HEK293 (cell line): ENCODE data around the gene WDTC1.
A peak's percentile ranks its signal among the peaks of the same experiment; 100 is the strongest.

Source experiments
- CTCF ChIA-PET: fragments of 350-600 bp; formaldehyde crosslinking; extraction: SDS; loops from one replicate; lab custom pipeline; 2021; ENCODE audit warnings: antibody characterized with exemption; lab: Yijun Ruan, JAX
- POLR2A ChIA-PET: fragments of 300-600 bp; formaldehyde crosslinking; extraction: SDS; loops from one replicate; lab custom pipeline; 2020; ENCODE audit warnings: antibody characterized with exemption, inconsistent platforms; lab: Yijun Ruan, JAX
- H3K27ac ChIP-seq: fragments of 200-500 bp; sonication (Bioruptor generic); 2 replicates; pipeline ENCODE4 v1.5.1; 2014; ENCODE audit warnings: low read depth, low read length, control low read depth, inconsistent platforms; ENCODE audit errors: extremely low read depth
- H3K36me3 ChIP-seq, 2 experiments: fragments of 200-500 bp in 1 of 2; sonication (Bioruptor generic) in 1 of 2; 1 replicate in 1 of 2; 2 replicates in 1 of 2; pipeline ENCODE4 v1.5.1; 2014 to 2017; ENCODE audit warnings: inconsistent platforms in 2 of 2, low read length in 2 of 2; ENCODE audit not compliant: control insufficient read depth in 2 of 2, insufficient read depth in 1 of 2
- H3K4me1 ChIP-seq: fragments of 200-500 bp; sonication (Bioruptor generic); 2 replicates; pipeline ENCODE4 v1.5.1; 2014; ENCODE audit warnings: mild to moderate bottlenecking, low read length, inconsistent platforms; ENCODE audit not compliant: control insufficient read depth, insufficient read depth
- H3K4me3 ChIP-seq: 2 replicates; pipeline ENCODE4 v1.5.1; 2011; ENCODE audit warnings: low read depth, mild to moderate bottlenecking, control low read depth, low read length, moderate library complexity
- H3K9me3 ChIP-seq: fragments of 200-500 bp; sonication (Bioruptor generic); 2 replicates; pipeline ENCODE4 v1.5.1; 2014; ENCODE audit warnings: low read depth, low read length, inconsistent platforms; ENCODE audit not compliant: control insufficient read depth, insufficient read depth
- GFI1B ChIP-seq: fragments of 450-650 bp; formaldehyde crosslinking; IDR thresholded peaks from 2 replicates; pipeline ENCODE4 v1.5.1; 2016; ENCODE audit warnings: missing biosample characterization, missing genetic modification characterization
- PRDM4 ChIP-seq: fragments of 450-650 bp; formaldehyde crosslinking; IDR thresholded peaks from 2 replicates; pipeline ENCODE4 v1.5.1; 2017; ENCODE audit warnings: missing biosample characterization, missing genetic modification characterization
- SP2 ChIP-seq: fragments of 450-650 bp; formaldehyde crosslinking; IDR thresholded peaks from 2 replicates; pipeline ENCODE4 v1.5.1; 2016; ENCODE audit warnings: missing biosample characterization, missing genetic modification characterization
- SP7 ChIP-seq: fragments of 450-650 bp; formaldehyde crosslinking; IDR thresholded peaks from 2 replicates; pipeline ENCODE4 v1.5.1; 2016; ENCODE audit warnings: missing biosample characterization, missing genetic modification characterization
- TRIM28 ChIP-seq: IDR thresholded peaks from 2 replicates; pipeline ENCODE4 v1.6.1; 2011; ENCODE audit warnings: low read length, control low read depth, borderline replicate concordance
- YY2 ChIP-seq: fragments of 450-650 bp; formaldehyde crosslinking; IDR thresholded peaks from 2 replicates; pipeline ENCODE4 v1.5.1; 2016; ENCODE audit warnings: missing biosample characterization, missing genetic modification characterization
- ZBTB1 ChIP-seq: fragments of 450-650 bp; formaldehyde crosslinking; IDR thresholded peaks from 2 replicates; pipeline ENCODE4 v1.5.1; 2016; ENCODE audit warnings: missing biosample characterization, missing genetic modification characterization
- ZBTB26 ChIP-seq: fragments of 450-650 bp; formaldehyde crosslinking; optimal IDR thresholded peaks from 2 replicates; pipeline ENCODE3; 2016; ENCODE audit warnings: missing biosample characterization, mild to moderate bottlenecking, missing genetic modification characterization
- ZBTB44 ChIP-seq: fragments of 450-650 bp; IDR thresholded peaks from 2 replicates; pipeline ENCODE4 v1.5.1; 2018; ENCODE audit warnings: missing biosample characterization, mild to moderate bottlenecking, missing genetic modification characterization
- ZIC2 ChIP-seq: fragments of 450-650 bp; formaldehyde crosslinking; IDR thresholded peaks from 2 replicates; pipeline ENCODE4 v1.5.1; 2016; ENCODE audit warnings: missing biosample characterization, missing genetic modification characterization
- ZNF140 ChIP-seq: fragments of 450-650 bp; formaldehyde crosslinking; IDR thresholded peaks from 2 replicates; pipeline ENCODE4 v1.5.1; 2016; ENCODE audit warnings: missing biosample characterization, missing genetic modification characterization
- ZNF184 ChIP-seq: fragments of 450-650 bp; IDR thresholded peaks from 2 replicates; pipeline ENCODE4 v1.5.1; 2018; ENCODE audit warnings: missing biosample characterization, mild to moderate bottlenecking, missing genetic modification characterization
- ZNF354C ChIP-seq: fragments of 450-650 bp; formaldehyde crosslinking; IDR thresholded peaks from 2 replicates; pipeline ENCODE4 v1.5.1; 2016; ENCODE audit warnings: missing biosample characterization, missing genetic modification characterization, low read depth, borderline replicate concordance
- ZNF398 ChIP-seq: fragments of 450-650 bp; formaldehyde crosslinking; IDR thresholded peaks from 2 replicates; pipeline ENCODE4 v1.5.1; 2017; ENCODE audit warnings: missing biosample characterization, missing genetic modification characterization
- ZNF501 ChIP-seq: fragments of 450-650 bp; formaldehyde crosslinking; IDR thresholded peaks from 2 replicates; pipeline ENCODE4 v1.5.1; 2016; ENCODE audit warnings: missing biosample characterization, missing genetic modification characterization
- ZNF518A ChIP-seq: fragments of 450-650 bp; formaldehyde crosslinking; conservative IDR thresholded peaks from 2 replicates; pipeline ENCODE4 v1.5.1; 2016; ENCODE audit warnings: low read depth, missing biosample characterization, missing genetic modification characterization
- ZNF548 ChIP-seq: fragments of 450-650 bp; formaldehyde crosslinking; IDR thresholded peaks from 2 replicates; pipeline ENCODE4 v1.5.1; 2016; ENCODE audit warnings: missing biosample characterization, missing genetic modification characterization
- ZNF677 ChIP-seq: fragments of 450-650 bp; IDR thresholded peaks from 2 replicates; pipeline ENCODE4 v1.5.0; 2018; ENCODE audit warnings: missing biosample characterization, mild to moderate bottlenecking, missing genetic modification characterization, moderate library complexity
- ZNF768 ChIP-seq: fragments of 450-650 bp; formaldehyde crosslinking; IDR thresholded peaks from 2 replicates; pipeline ENCODE4 v1.5.1; 2018; ENCODE audit warnings: missing biosample characterization, mild to moderate bottlenecking, missing genetic modification characterization
- ZSCAN30 ChIP-seq: fragments of 450-650 bp; IDR thresholded peaks from 2 replicates; pipeline ENCODE4 v1.5.1; 2018; ENCODE audit warnings: missing biosample characterization, mild to moderate bottlenecking, missing genetic modification characterization, moderate library complexity

Gene WDTC1

GRCh38 chr1:27301582-27302199 lies 67.3 kb downstream of the WDTC1 start:
- H3K9me3 ChIP-seq = no peaks in the 10 kb centered on the region
- CTCF ChIA-PET = interaction anchor here (0.6 to 9.8 kb wide), 24 partner anchors 9 to 338 kb away, joined by 3 to 202 read pairs (median 12); partner anchors contain the start of genes AHDC1, CD164L2, GPR3 and MAP3K6
- no peak overlapping the region for H3K27ac ChIP-seq
- H3K4me1 ChIP-seq = no peaks in the 10 kb centered on the region
- peaks cover 9 to 98% of the 10 kb centered on the region in 2 experiments; a peak in 2 of 3 replicates for H3K36me3 ChIP-seq
- POLR2A ChIA-PET = interaction anchor here (0.6 kb wide), 1 partner anchor 162 kb away, joined by 3 read pairs; no protein-coding TSS in a partner anchor
- no peak overlapping the region for H3K4me3 ChIP-seq
- no peak for TF ChIP-seq ZNF548 (tag by site-specific recombination)
- TF ChIP-seq ZNF768 (tag by site-specific recombination) = no peak
- TF ChIP-seq ZIC2 (tag by site-specific recombination) = peak; percentile 69
- no peak for TF ChIP-seq ZNF140 (tag by site-specific recombination)
- no peak for TF ChIP-seq ZNF518A
- no peak for TF ChIP-seq YY2 (tag by site-specific recombination)
- TF ChIP-seq ZNF677 (tag by site-specific recombination) = no peak
- TF ChIP-seq GFI1B (tag by site-specific recombination) = no peak
- no peak for TF ChIP-seq ZBTB26 (tag by site-specific recombination)

- CTCF ChIA-PET = interaction anchor here (0.6 to 9.8 kb wide), 14 partner anchors 8 to 305 kb away, joined by 3 to 202 read pairs (median 24); partner anchors contain the start of genes CD164L2 and MAP3K6
- H3K36me3 ChIP-seq = peaks cover 9 to 88% of the 10 kb centered on the region in 2 experiments; a peak in 2 of 3 replicates
- no peak overlapping the region for H3K27ac ChIP-seq
- H3K4me1 ChIP-seq = no peaks in the 10 kb centered on the region
- no peaks in the 10 kb centered on the region for H3K9me3 ChIP-seq
- H3K4me3 ChIP-seq = no peak overlapping the region
- POLR2A ChIA-PET = no interaction called here
- TF ChIP-seq SP2 (tag by site-specific recombination) (no peak), ZNF501 (tag by site-specific recombination) (no peak), ZBTB26 (tag by site-specific recombination) (no peak), PRDM4 (tag by site-specific recombination) (no peak), ZNF184 (tag by site-specific recombination) (no peak), ZBTB44 (no peak), ZSCAN30 (tag by site-specific recombination) (no peak), ZNF354C (no peak), ZNF140 (tag by site-specific recombination) (no peak), ZNF398 (tag by site-specific recombination) (no peak), TRIM28 (no peak), ZBTB1 (tag by site-specific recombination) (no peak), SP7 (tag by site-specific recombination) (no peak)
Observed at GRCh38 chr1:27302612-27303011, 68.2 kb downstream of the WDTC1 start.
